Breast epithelium (tissue), 3 donors: Measurements from ENCODE around the gene CD4.

Experiments used
- POLR2A ChIP-seq: fragments of 450-650 bp; IDR thresholded peaks from one replicate; pipeline ENCODE4 v1.6.1; 2016; ENCODE audit warnings: antibody characterized with exemption, mild to moderate bottlenecking, moderate library complexity
- TF ChIP-seq, protein P1 (sequence below), 3 donors: fragments of 450-650 bp; IDR thresholded peaks; one replicate each; pipeline ENCODE4 v1.5.1; 2016 to 2017; ENCODE audit warnings: antibody characterized with exemption in 3 of 3, mild to moderate bottlenecking in 3 of 3, moderate library complexity in 3 of 3

DNA sequence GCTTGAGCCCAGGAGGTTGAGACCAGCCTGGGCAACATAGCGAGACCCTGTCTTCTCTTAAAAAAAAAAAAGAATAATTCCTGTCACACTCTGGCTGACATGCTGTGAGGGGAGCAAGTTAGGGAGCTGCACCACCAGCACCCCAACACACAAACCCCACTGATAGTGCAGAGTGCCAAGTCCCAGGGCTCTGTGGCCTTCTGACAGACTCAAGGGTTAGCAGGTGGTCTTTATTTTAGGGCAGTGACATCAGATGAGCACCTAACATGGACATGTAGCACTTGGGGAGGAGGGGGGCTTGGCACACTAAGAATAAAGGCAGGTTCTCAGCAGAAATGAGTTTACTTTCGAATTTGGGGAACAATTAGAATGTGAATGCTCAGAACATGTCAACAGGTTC, 69.5 kb downstream of the CD4 start:
- TF ChIP-seq, protein P1, sequence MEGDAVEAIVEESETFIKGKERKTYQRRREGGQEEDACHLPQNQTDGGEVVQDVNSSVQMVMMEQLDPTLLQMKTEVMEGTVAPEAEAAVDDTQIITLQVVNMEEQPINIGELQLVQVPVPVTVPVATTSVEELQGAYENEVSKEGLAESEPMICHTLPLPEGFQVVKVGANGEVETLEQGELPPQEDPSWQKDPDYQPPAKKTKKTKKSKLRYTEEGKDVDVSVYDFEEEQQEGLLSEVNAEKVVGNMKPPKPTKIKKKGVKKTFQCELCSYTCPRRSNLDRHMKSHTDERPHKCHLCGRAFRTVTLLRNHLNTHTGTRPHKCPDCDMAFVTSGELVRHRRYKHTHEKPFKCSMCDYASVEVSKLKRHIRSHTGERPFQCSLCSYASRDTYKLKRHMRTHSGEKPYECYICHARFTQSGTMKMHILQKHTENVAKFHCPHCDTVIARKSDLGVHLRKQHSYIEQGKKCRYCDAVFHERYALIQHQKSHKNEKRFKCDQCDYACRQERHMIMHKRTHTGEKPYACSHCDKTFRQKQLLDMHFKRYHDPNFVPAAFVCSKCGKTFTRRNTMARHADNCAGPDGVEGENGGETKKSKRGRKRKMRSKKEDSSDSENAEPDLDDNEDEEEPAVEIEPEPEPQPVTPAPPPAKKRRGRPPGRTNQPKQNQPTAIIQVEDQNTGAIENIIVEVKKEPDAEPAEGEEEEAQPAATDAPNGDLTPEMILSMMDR (IDR thresholded peaks at IDR 0.05): no peak
- TF ChIP-seq POLR2A: no peak
